ENCODE measurements around the gene ITGA2.

ITGA2 gene

DNA sequence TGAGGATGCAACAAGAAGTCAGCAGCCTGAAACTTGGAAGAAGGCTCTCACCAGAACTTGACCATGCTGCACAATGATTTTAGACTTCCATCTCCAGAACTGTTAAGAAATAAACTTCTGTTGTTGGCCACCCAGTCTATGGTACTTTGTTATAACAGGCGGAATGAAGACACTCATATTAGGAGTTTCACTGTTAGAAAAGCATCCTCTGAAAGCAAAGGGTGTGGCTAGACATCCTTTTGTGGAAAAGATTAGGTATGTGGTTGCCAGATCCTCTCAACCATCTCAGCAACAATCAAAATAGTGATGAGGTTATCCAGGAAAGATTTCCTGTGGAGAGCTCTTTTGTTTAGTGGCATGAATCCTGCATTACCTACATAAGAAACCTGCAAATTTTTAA, 20.7 kb downstream of the ITGA2 start:
- in situ Hi-C loops (cut with HindIII; ENCODE audit: low pct_ligation_motif_present, low pct_unique_long_range_greater_than_20kb, low sequenced_read_pairs): no loop called here
- no peak for DNase-seq

DNA sequence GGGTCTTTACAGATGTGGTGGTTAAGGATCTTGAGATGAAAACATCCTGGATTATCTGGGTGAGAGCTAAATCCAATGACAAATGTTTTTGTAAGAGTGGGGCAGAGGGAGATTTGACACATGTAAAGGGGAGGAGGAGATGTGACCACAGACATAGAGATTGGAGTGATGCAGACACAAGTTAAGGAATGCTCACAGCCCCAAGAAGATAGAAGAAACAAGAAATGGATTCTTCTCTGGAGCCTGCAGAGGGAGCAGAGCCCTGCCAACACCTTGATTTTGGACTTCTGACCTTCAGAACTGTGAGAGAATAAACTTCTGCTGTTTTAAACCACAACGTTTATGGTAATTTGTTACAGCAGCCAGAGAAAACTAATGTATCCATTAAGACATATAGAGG, 21.7 kb downstream of the ITGA2 start:
- no peak for DNase-seq
- in situ Hi-C loops (cut with HindIII; ENCODE audit: low pct_ligation_motif_present, low pct_unique_long_range_greater_than_20kb, low sequenced_read_pairs): no loop called here

DNA sequence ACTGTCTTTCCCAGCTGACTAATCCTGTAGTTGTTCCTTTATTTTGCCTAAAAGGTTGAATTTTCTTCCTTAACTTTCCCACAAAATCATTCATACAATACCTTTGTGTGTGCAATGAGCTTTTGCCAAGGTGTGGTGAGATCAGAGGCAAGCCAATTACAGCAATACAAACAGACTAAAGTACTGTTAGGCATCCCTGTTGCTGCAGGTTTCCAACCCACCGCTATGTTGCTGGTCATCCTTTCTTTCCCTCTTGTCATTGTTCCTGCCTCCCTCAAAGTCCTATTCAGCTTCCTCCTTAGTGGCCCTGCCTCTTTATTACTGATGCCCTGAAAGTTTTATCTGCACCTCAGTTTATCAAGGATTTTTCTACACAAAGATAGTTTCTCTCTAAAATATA, 22.1 kb downstream of the ITGA2 start:
- in situ Hi-C loops (cut with HindIII; ENCODE audit: low pct_ligation_motif_present, low pct_unique_long_range_greater_than_20kb, low sequenced_read_pairs): no loop called here
- DNase-seq: no peak

DNA sequence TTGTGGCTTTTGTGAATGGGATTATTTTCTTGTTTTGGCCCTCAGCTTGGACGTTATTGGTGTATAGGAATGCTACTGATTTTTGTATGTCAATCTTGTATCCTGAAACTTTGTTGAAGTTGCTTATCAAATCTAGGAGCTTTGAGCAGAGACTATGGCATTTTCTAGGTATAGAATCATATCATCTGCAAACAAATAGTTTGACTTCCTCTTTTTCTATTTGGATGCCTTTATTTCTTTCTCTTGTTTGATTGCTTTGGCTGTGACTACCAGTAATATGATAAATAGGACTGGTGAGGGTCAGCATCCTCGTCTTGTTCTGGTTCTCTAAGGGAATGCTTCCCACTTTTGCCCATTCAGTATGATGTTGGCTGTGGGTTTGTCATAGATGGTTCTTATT, 24.7 kb downstream of the ITGA2 start:
- DNase-seq: no peak
- in situ Hi-C loops (cut with HindIII; ENCODE audit: low pct_ligation_motif_present, low pct_unique_long_range_greater_than_20kb, low sequenced_read_pairs): no loop called here

DNA sequence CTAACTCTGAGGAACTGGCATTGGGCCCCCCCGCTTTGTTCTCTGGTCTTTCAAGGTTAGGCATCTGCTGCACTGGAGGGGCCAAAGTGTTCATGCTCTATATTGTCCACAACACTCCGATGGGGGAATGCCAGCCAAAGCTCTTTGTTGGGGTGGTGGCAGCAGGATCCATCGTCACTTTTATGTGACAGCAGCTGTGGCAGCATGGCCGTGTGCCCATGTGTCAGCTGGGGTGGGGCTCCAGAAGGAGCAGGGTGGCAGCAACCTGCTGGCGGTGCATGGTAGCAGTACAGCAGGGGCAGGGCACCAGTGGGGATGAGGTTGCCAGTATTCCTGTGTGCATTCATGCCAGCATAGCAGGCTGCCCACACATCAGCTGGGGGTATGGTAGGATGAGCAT, 28.2 kb downstream of the ITGA2 start:
- in situ Hi-C loops (cut with HindIII; ENCODE audit: low pct_ligation_motif_present, low pct_unique_long_range_greater_than_20kb, low sequenced_read_pairs): no loop called here

DNA sequence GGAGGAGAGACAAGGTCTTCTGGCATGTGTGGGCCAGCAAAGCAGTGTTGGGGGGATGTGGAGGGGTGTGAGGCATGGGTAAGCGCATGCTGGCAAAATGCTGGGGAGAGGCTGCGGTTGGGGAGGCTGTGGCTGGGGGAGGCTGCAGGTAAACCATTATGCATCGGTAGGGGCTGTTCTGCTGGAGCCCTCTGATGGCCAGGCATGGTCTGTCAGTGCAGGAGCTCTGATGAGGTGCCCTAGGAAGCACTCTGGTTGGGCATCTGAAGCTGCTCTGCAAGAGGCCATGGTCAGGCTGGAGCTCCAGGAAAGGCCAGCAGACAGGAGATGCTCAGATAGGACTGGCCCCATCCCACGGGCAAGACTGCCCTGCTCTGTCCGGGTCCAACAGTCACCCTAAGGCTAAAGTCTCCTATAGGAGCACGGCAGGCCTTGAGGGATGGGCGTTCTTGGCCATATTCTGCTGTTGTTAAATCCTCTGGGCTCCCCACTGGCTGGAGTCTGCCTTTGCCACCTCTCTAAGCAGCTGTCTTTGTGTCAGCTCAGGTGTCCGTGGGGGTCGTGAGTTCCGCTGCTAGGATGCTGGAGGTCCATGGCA, 28.7 kb downstream of the ITGA2 start:
- DNase-seq: no peak
- in situ Hi-C loops (cut with HindIII; ENCODE audit: low pct_ligation_motif_present, low pct_unique_long_range_greater_than_20kb, low sequenced_read_pairs): no loop called here

More for the DNA sequence above, 28.2 kb downstream of the ITGA2 start:
- DNase-seq: no peak

DNA sequence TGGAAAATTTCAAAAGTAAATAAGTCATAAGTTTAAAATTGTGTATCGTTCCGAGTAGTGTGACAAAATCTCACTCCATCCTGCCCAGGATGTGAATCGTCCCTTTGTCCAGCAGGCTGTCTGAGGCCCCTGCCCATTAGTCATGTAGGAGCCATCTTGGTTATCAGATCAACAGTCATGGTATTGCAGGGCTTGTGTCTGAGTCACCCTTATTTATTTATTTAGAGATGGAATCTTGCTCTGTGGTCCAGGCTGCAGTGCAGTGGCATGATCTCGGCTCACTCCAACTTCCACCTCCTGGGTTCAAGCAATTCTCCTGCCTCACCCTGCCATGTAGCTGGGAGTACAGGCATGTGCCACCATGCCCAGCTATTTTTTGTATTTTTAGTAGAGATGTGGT, 30.2 kb downstream of the ITGA2 start:
- peak; percentile 19 for DNase-seq
- in situ Hi-C loops (cut with HindIII; ENCODE audit: low pct_ligation_motif_present, low pct_unique_long_range_greater_than_20kb, low sequenced_read_pairs): no loop called here

DNA sequence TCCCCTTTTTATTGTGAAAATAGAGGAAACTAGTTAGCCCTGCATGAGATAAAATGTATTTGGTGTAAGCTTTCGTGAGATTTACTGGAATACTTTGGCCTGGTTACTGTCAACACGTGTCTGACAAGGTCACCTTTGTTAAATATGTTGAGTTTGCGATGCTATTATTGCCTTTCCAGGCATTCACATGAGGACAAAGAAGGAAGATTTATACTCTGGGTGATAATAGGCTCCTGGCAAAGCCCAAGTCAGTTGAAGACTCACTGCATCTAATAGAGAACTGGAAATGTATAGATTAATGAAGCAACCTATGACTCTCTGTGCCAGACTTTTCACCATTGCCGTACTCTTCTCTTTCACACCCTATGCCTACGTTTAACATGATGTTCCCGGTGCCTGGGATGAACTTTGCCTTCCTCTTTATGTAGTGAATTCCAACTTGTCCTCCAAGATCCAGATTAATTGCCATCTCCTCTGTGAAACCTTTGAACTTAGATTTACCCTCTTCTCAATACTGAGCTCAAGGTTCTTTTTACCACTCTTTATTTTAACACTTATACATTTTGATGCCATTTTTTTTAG, 33.9 kb downstream of the ITGA2 start:
- DNase-seq: no peak
- in situ Hi-C loops (cut with HindIII; ENCODE audit: low pct_ligation_motif_present, low pct_unique_long_range_greater_than_20kb, low sequenced_read_pairs): no loop called here

DNA sequence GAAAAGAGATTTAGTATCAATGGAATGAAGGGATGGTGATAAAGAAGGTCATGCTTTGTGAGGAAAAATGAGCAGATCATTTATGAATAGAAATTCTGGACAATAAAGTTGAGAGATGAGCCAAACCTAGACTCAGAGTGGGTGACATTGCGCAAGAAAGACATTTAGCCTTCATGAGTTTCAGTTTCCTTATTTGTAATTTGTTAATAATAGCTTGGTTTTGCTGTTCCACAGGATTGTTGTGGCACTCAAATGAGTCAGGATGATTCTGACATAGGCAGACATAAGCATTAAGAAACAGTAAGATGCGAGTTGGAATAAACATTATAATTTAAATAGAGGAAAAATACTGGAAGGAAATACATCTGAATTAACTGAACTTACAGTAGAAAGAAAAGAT, 34.8 kb downstream of the ITGA2 start:
- in situ Hi-C loops (cut with HindIII; ENCODE audit: low pct_ligation_motif_present, low pct_unique_long_range_greater_than_20kb, low sequenced_read_pairs): no loop called here
- no peak for DNase-seq

DNA sequence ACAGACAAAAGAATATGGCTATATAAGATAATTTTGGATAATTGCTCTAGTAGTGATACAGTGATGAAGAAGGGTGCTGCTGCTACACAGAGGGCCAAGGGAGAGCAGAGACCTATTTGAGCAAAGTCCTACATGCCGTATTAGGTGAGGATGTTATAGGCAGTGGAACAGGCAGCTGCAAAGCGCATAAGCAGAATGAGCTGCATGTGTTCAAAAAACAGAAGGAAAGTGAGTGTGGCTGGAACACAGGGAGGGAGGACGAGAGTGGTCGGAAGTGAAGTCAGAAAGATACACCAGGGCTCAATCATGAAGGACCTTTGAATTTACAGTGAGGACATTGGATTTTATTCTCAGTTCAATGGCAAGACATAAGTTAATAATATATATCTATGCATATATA, 35.4 kb downstream of the ITGA2 start:
- DNase-seq: no peak
- in situ Hi-C loops (cut with HindIII; ENCODE audit: low pct_ligation_motif_present, low pct_unique_long_range_greater_than_20kb, low sequenced_read_pairs): no loop called here

DNA sequence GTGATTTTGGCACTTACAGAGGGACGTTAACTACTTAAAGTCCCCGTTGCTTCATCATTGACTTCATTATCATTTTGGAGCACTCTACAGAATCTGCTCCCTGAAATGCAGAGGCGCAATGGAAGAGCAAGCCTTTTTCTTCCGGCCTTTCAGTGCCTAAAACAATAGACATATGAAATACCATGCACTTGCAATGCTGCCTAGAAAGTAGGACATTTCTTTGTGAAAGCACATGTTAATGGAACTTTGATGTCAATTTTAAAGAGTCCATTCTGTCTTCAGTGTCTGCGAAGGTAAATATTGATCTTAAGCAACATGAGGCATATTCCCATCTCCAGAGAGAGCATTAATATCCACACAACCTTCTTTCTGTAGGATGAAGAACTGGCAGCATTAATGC, 36.3 kb downstream of the ITGA2 start:
- no peak for DNase-seq
- in situ Hi-C loops (cut with HindIII; ENCODE audit: low pct_ligation_motif_present, low pct_unique_long_range_greater_than_20kb, low sequenced_read_pairs): no loop called here

DNA sequence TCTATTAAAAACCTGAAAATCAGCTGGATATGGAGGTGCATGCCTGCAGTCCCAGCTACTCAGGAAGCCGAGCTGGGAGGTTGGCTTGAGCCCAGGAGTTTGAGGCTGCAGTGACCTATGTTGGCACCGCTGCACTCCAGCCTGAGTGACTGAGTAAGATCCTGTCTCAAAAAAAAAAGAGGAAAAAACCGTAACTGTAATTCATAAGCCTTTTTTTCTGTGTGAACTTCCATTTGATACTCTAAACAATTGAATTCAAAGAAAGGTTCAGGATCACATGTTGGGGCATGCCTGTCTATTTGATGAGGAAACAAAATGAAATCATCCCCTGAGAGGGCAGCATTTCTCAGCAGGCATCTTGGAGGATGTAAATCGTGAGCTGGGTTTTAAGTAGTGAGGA, 38.8 kb downstream of the ITGA2 start:
- DNase-seq: peak; percentile 32
- in situ Hi-C loops (cut with HindIII; ENCODE audit: low pct_ligation_motif_present, low pct_unique_long_range_greater_than_20kb, low sequenced_read_pairs): no loop called here

DNA sequence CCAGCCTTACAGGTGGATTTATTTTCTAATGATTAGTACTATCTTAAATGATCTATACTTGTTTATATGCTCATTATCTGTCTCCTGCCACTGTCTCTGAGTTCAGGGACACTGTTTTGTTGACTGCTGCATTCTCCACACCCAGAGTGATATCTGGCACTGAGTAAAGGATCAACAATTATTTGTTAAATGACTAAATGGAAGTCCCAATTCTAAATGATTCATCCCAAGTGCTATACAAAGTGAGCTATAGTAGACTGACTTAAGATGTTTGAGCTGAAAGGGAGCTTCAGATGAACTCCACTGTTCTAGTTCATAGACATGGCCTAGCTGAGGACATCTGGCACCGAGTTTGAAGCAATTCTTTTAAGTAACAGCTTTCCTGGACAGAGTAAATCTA, 40.5 kb downstream of the ITGA2 start:
- DNase-seq: no peak
- in situ Hi-C loops (cut with HindIII; ENCODE audit: low pct_ligation_motif_present, low pct_unique_long_range_greater_than_20kb, low sequenced_read_pairs): no loop called here

DNA sequence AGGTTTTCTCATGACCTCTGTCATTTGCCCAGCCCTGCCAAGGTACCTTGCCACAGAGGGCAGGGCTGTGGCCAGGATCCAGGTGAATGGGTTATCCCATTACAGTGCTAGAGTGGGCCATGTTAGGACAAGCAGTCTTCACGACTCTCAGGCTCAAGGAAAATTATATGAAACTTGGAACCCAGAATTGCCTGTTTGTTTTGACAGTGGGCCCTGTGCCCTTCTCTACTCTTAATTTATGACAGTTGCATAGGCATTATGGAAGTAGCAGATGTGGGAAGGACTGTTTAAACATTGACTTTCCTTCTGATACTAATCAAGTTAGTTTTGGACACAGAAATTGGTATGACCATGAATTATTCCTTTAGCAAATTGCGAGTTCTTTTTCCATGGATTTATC, 41.7 kb downstream of the ITGA2 start:
- in situ Hi-C loops (cut with HindIII; ENCODE audit: low pct_ligation_motif_present, low pct_unique_long_range_greater_than_20kb, low sequenced_read_pairs): no loop called here
- DNase-seq: no peak

DNA sequence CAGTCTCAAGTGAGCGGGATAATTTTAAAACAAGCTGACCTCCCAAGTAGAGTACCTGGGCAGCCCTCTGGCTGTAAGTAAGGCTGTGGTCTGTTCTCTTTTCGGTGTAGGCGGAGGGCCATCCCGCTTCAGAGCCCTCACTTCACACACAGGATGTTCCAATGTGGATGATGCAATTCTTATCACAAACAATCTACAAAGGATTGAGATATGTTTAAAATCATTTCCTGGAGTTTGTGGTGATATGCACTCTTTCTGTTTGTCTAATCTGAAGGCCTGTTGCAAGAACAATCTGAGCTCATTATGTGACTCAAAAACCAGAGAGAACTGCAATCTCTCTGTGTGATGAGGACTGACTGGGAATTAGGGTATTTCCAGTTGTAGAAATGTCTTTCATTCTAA, 42.5 kb downstream of the ITGA2 start:
- DNase-seq: no peak
- in situ Hi-C loops (cut with HindIII; ENCODE audit: low pct_ligation_motif_present, low pct_unique_long_range_greater_than_20kb, low sequenced_read_pairs): no loop called here

DNA sequence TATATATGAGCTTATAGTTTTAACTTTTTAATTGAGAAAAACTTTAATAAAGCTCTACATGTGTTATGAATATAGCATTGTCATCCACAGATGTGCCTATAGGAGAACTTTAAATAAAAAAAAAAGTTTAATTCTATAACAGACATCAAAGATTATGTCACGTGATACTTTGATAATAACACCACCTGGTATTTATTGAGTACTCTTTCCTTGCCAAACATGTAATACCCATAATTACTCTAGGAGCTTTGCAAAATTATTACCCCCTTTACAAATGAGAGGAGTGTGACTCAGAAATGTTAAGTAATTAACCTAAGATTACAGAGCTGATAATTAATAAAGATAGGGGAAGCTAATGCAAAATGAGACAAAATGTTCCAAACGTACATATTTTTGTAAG, 43.0 kb downstream of the ITGA2 start:
- no peak for DNase-seq
- in situ Hi-C loops (cut with HindIII; ENCODE audit: low pct_ligation_motif_present, low pct_unique_long_range_greater_than_20kb, low sequenced_read_pairs): no loop called here

DNA sequence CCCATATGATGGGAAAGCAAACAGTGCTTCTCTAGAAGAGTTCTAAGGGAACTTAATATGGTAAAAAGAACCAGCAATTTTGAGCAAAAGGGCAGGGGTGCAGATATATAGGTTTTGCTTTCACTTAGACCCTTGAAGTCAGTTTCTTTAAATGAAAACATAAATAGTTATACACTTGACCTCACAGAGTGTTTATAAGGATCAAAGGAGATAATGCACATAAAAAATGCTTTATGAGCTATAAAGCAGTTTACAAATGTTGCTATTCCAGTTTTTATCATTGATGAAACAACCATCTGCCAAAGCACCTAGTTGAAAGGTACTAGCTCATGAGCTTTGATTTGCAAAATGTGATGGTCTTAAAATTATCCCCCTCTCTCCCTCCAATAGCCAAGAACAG, 45.7 kb downstream of the ITGA2 start:
- no peak for DNase-seq
- in situ Hi-C loops (cut with HindIII; ENCODE audit: low pct_ligation_motif_present, low pct_unique_long_range_greater_than_20kb, low sequenced_read_pairs): no loop called here

DNA sequence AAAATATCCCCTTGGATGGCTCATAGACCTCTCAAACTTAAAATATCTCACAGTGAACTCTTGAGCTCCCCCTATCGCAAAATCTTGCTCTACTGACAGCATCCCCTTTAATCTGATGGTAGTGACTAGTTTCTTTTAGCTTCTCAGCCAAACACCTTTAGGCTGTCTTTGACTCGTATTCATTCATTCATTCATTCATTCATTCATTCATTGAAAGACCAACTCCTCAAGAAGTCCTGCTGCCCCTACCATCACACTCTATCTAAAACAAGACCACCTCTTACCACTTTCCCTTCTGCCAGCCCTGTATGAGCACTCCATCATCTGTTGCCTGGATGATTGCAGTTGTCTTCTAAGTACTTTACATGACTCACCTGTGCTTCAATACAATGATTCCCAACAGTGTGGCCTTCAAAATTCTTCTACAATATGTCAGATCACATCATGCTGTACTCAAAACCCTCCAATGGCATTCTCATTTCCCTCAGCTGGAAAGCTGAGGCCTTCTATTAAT, 46.8 kb downstream of the ITGA2 start:
- in situ Hi-C loops (cut with HindIII; ENCODE audit: low pct_ligation_motif_present, low pct_unique_long_range_greater_than_20kb, low sequenced_read_pairs): no loop called here
- DNase-seq: peak; percentile 27

DNA sequence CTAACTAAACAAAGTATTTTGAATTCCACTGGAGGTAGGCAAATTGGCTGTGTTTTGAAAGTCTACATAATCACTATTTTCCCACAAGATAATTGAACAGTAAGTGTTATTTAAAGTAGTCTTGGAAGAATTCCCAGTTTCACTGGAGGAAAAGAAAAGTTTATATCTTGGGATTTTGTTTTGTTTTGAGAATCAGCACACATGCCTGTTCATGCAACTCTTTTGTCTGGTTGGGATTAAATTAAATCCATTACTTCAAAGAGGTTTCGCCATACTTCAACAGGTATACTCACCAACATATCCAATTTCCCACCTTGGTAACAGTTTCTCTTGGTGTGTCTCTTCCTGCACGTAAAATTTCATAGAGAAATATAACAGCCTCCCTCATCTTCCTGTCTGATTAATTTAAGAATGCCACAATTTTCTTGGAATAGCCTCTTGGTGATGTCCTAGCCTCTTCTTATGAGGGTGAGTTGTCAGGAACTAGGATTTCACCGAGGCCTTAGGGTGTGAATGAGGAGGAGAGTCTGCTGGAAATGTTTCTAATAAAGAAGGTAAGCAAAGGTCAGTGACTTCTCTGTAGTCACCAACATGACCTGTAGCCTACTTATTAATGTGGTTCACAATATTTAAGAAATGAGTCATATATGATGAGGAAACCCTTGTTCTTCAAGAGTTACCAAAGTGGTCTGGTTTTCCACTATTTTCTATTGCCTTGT, 48.1 kb downstream of the ITGA2 start:
- in situ Hi-C loops (cut with HindIII; ENCODE audit: low pct_ligation_motif_present, low pct_unique_long_range_greater_than_20kb, low sequenced_read_pairs): no loop called here

DNA sequence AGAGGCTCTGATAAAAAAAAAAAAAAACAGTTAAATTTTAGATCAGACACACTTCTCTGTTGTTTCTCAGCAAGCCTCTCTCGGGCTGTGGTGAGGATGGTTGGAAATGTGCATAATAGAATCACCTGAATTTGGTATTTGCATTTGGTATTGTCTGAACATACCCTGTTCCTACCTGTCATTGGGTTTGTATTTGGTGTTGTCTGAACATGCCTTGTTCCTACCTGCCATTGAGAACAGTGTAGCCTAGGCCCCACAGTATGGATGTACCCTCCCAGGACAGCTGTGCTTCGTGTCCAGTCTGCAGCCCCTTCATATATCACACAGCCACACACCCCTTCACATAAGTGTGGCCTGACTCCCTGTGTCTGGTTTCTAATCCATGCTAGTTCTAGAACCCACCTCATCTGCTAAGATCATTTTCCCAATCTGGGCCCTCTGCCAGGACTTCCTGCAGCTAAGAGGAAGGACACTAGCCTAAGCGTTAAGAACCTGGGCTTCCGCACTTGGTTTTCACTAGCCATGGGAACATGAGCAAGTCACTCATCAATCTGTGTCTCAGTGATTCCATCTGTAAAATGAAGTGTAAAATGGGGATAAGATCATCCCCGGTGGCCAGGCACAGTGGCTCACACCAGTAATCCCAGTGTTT, 49.2 kb downstream of the ITGA2 start:
- in situ Hi-C loops (cut with HindIII; ENCODE audit: low pct_ligation_motif_present, low pct_unique_long_range_greater_than_20kb, low sequenced_read_pairs): no loop called here

More for the DNA sequence above, 48.1 kb downstream of the ITGA2 start:
- DNase-seq: peak; percentile 33

More for the DNA sequence above, 49.2 kb downstream of the ITGA2 start:
- DNase-seq: no peak

Measured in ACHN (cell line).